GM12801 (cell line): ENCODE measurements around the gene CALCOCO2.

Experiments
- CTCF ChIP-seq: IDR thresholded peaks from one replicate; pipeline ENCODE4 v1.5.1; 2011; ENCODE audit warnings: control low read depth; ENCODE audit not compliant: insufficient read length; ENCODE audit errors: extremely low read depth

The CALCOCO2 gene

GRCh38 chr17:48835971-48836370 is 5.1 kb downstream of the CALCOCO2 start:
- TF ChIP-seq CTCF: no peak

GRCh38 chr17:48840441-48840840 is 9.6 kb downstream of the CALCOCO2 start:
- no peak for TF ChIP-seq CTCF

- no peak for TF ChIP-seq CTCF
Measured at GRCh38 chr17:48841395-48841831, 10.6 kb downstream of the CALCOCO2 start.

GRCh38 chr17:48842746-48843145 is 11.9 kb downstream of the CALCOCO2 start:
- no peak for TF ChIP-seq CTCF

GRCh38 chr17:48843187-48843900 is 12.5 kb downstream of the CALCOCO2 start:
- TF ChIP-seq CTCF: no peak

- TF ChIP-seq CTCF: no peak
Measured at GRCh38 chr17:48850792-48851323, 20.0 kb downstream of the CALCOCO2 start.

- no peak for TF ChIP-seq CTCF
Measured at GRCh38 chr17:48854774-48855476, 24.1 kb downstream of the CALCOCO2 start.
